Bronchial epithelial cell (primary cell): ENCODE measurements around the gene HSPA1L. TPM values are rescaled to one million over a fixed set of nuclear protein-coding genes. Genes with fewer than 3 reads are reported as not detected.
A peak's percentile ranks its signal among the peaks of the same experiment; 100 is the strongest.
"Not testable (repeated sequence)": the region's sequence is repeated elsewhere in the genome, so short reads cannot be mapped to it uniquely, and the experiment has no call there.

Experiments
- DNase-seq: peaks from one replicate; pipeline ENCODE4 v3.0.0-alpha.2; 2010; ENCODE audit warnings: low read depth
- FAIRE-seq: peaks from 2 replicates; lab custom pipeline; 2011; peaks lifted over from hg19 to GRCh38; lab: Jason Lieb, UNC
- H3K27me3 ChIP-seq: 2 replicates; pipeline ENCODE4 v1.5.1; 2011; ENCODE audit warnings: low read length; ENCODE audit not compliant: control insufficient read depth, insufficient read depth
- H3K36me3 ChIP-seq: 2 replicates; pipeline ENCODE4 v1.5.1; 2011; ENCODE audit warnings: low read length; ENCODE audit not compliant: control insufficient read depth, insufficient read depth
- H3K4me3 ChIP-seq: 2 replicates; pipeline ENCODE4 v1.5.1; 2011; ENCODE audit warnings: mild to moderate bottlenecking, low read depth, low read length, control low read depth
- total RNA-seq: library from RNA; depleted of rRNA; stranded (reverse); fragments of >200 nt; gene quantifications from 2 replicates; pipeline ENCODE4 v1.2.1, GENCODE V29; 2014
- TF ChIP-seq, protein P1 (sequence below): IDR thresholded peaks from 2 replicates; pipeline ENCODE4 v1.5.1; 2011; ENCODE audit warnings: mild to moderate bottlenecking, moderate library complexity, low read length, control low read depth, inconsistent platforms; ENCODE audit not compliant: insufficient read depth, severe bottlenecking

The HSPA1L gene
- total RNA-seq = 0.53 and 1.4 TPM in 2 replicates

DNA sequence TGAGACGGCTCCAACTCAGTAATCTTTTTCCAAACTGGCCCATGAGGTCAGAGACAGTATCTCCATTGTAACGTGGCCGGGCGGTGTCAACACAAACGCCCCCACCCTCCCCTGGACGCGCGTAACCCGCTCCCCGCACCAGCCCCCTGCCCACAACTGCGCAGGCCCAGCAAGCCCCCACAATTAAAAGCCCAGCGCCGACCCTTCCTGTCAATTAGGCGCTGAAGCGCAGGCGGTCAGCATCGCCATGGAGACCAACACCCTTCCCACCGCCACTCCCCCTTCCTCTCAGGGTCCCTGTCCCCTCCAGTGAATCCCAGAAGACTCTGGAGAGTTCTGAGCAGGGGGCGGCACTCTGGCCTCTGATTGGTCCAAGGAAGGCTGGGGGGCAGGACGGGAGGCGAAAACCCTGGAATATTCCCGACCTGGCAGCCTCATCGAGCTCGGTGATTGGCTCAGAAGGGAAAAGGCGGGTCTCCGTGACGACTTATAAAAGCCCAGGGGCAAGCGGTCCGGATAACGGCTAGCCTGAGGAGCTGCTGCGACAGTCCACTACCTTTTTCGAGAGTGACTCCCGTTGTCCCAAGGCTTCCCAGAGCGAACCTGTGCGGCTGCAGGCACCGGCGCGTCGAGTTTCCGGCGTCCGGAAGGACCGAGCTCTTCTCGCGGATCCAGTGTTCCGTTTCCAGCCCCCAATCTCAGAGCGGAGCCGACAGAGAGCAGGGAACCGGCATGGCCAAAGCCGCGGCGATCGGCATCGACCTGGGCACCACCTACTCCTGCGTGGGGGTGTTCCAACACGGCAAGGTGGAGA lies at the start of gene HSPA1L, which contains the start of gene HSPA1A:
HSPA1L (minus strand) TSS at position 259 of the 814 bp plus-strand sequence. CDS start 3,311 bp downstream, outside the sequence.
HSPA1A (plus strand) TSS at position 519 of the 814 bp plus-strand sequence; CDS start at position 733, 214 bp downstream.
- H3K27me3 ChIP-seq = no peaks in the 10 kb centered on the region
- FAIRE-seq (no peak), DNase-seq (peak; percentile 87)
- TF ChIP-seq, protein P1, sequence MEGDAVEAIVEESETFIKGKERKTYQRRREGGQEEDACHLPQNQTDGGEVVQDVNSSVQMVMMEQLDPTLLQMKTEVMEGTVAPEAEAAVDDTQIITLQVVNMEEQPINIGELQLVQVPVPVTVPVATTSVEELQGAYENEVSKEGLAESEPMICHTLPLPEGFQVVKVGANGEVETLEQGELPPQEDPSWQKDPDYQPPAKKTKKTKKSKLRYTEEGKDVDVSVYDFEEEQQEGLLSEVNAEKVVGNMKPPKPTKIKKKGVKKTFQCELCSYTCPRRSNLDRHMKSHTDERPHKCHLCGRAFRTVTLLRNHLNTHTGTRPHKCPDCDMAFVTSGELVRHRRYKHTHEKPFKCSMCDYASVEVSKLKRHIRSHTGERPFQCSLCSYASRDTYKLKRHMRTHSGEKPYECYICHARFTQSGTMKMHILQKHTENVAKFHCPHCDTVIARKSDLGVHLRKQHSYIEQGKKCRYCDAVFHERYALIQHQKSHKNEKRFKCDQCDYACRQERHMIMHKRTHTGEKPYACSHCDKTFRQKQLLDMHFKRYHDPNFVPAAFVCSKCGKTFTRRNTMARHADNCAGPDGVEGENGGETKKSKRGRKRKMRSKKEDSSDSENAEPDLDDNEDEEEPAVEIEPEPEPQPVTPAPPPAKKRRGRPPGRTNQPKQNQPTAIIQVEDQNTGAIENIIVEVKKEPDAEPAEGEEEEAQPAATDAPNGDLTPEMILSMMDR = no peak
- no peaks in the 10 kb centered on the region for H3K36me3 ChIP-seq
- peak within 1 kb of the TSS; percentile 51 for H3K4me3 ChIP-seq

DNA sequence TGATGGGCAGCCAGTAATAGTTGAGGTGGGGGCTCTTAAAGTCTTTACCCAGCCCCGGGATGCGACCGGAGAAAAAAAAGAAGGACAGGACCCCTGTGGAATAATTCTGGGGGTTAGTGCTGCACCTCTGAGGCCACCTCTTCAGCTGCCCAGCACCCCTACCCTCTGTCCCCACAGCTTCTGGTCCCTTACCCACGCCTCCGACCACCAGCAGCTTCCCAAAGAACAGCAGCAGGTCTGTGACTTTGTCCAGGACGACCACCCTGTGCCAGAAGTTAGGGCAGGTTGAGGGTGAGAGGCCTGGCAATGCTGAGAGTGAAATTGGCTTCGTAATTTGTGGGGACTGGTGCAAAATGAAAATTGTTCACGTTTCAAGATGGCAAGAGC lies 49.7 kb upstream of the HSPA1L start:
- FAIRE-seq = no peak
- Histone ChIP-seq H3K27me3 (no peaks in the 10 kb centered on the region), H3K36me3 (peaks cover 7% of the 10 kb centered on the region), H3K4me3 (no peak overlapping the region)
- TF ChIP-seq, protein P1 = no peak
- no peak for DNase-seq

DNA sequence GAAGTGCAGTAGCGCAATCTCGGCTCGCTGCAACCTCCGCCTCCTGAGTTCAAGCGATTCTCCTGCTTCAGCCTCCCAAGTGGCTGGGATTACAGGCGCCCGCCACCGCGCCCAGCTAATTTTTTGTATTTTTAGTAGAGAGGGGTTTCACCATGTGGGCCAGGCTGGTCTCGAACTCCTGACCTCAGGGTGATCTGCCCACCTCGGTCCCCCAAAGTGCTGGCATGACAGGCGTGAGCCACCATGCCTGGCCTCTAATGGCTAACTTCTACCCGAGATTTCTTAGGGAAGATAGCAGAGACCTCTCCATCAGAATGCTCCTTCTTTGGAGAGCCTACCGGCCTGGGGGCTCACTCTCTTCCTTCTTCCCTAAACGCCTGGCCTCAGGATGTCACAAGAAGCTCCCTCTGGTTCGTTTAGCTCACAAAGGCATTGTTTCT lies 49.1 kb upstream of the HSPA1L start:
- Histone ChIP-seq H3K36me3 (peaks cover 13% of the 10 kb centered on the region), H3K4me3 (peak overlapping the region; percentile 41)
- DNase-seq, H3K27me3 ChIP-seq, FAIRE-seq: not testable (repeated sequence)

DNA sequence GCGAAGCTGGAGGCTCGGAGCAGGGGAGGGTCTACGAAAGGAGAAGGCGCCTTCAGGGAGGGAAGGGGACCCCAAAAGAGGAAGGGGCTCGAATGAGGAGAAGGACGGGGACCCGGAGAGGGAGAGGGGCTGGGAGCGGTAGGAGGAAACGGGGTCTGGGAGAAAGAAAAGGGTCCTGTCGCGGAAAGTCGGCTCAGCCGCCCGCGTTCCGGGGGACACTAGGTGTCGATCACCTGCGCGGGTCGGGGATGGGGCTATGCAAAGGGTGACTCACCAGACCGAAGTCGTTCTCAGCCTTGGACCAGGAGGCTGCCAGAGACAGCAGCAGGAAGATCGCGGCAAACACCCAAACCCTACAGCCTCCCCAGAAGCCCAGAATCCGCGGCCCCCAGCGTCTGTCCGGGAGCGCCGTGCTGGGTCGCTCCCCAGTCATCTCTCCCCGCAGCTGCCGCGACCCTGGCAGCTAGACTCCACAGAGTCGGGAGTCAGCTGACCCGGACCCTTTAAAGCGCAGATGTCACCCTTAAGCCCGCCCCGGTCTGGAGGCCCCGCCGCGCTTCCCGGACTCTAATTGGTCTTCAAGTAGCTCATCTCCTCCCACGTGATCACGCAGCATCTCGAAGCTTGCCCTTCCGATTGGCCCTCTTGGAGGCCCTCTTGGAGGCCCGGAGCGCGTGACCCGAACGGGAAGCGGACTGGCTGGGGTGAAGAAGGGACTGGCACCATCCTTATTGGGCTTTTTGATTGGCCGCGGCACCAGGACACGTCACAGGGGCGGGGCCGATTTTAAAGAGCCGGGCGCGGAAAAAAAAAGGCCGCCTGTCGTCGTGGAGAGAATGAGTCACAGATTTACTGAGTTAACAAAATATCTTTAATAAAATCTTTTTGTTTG lies 47.5 kb upstream of the HSPA1L start, which contains the start of gene NEU1:
NEU1 (minus strand) TSS at position 478 of the 892 bp plus-strand sequence; CDS start at position 433, 45 bp downstream.
- Histone ChIP-seq H3K36me3 (peaks cover 13% of the 10 kb centered on the region), H3K4me3 (peak within 1 kb of the TSS; percentile 82), H3K27me3 (no peaks in the 10 kb centered on the region)
- TF ChIP-seq, protein P1 = no peak
- no peak for FAIRE-seq
- peak; percentile 99 for DNase-seq

DNA sequence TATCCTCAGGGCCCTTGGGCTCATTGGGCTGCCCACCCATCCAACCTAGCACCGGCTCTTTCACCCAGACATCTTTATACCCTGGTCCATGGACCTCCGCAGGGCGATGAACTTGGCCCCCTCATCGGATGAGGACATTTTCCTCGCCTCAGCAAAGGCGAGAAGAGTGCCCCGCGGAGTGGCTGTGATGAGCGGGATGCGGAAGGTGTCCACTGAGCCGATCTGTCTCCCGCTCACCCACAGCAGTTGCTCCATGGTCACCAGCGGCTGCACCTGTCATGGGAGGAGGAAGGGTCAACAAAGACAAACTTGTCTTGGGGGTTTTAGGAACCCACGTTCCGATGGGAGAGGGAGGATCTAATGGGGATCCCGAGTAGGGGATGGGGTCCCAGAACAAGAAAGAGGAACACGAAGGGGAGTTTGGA lies 46.8 kb upstream of the HSPA1L start:
- no peak for FAIRE-seq
- H3K36me3 ChIP-seq = peaks cover 13% of the 10 kb centered on the region
- peak overlapping the region; percentile 82 for H3K4me3 ChIP-seq
- TF ChIP-seq, protein P1 = no peak
- no peaks in the 10 kb centered on the region for H3K27me3 ChIP-seq
- DNase-seq = no peak
